GM21576 (cell line): Measurements from ENCODE around the gene EYS.
"Not testable (repeated sequence)": the region's sequence is repeated elsewhere in the genome, so short reads cannot be mapped to it uniquely, and the experiment has no call there.

Source experiments
- ATAC-seq: cut with Tn5 transposase; IDR thresholded peaks from one replicate; pipeline ENCODE4 v1.9.1; 2021; ENCODE audit warnings: mild to moderate bottlenecking, moderate library complexity; ENCODE audit not compliant: unreplicated experiment

EYS gene

DNA sequence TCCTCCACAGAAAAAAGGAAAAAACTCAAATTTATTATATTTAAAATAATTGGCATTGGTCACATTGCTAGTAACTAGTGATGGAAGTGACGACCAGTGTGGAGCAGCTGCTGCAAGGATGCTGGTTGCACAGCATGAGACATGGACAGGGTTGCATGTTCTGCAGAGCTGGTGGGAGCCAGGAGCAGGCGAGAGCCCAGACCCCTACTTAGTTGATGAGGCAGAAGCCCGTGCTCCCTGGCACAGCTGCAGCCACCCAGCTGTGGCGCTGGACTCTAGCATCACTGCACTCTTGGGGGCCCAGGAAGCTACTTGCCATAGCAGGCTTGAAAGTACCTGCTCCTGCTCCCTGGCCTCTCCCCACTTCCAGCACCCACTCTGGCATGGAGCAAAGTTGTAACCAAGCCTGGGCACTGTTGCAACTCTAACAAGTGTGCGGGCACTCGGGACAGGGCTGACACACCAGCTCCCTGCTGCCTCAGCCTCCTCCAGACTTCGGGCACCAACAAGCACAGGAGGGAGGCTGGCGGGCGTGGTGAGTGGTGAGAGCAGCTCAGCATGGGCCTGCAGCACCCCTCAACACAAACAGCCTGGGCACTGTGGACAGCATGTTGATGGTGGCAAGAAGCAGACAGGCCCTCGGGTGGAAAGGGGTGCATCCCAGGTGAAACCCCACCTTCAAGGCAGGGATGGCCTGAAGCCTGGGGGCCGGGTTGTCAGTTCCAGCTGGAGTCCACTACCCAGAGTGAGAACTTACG is 69.6 kb downstream of the EYS start:
- no peak for ATAC-seq

DNA sequence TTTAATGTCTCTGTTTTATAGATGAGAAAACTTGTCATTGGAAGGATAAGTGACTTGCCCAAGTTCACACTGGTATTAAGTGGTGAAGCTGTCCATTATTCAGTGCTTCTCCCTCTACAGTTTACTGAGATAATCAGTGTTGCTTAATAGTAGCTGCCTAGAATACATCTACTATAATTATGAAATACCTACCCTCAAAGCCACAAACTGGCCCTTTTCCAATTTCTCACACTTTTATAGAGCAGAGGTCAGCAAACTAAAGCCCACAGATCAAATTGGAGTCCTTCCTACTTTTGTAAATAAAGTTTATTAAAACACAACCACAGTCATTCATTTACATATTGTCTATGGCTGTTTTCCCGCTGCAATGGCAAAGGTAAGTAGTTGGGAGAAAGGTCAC is 73.5 kb downstream of the EYS start:
- ATAC-seq = no peak

DNA sequence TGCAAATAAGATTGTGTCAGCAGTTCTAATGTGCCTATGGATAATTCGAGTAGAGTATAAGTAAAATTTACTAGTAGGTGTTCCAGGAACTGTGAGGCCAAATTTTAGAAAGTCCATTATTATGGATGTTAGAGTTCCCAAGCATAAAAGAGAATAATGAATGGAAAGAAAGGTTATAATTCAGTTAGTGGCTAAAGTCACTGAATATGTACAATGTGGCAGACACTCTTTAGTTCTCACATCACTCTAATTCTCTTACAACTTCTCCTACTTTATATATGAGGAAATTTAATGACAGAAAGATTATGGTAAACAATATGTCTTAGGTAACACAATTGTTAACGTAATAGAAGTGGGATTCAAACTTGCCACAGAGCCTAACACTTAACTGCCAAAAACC is 75.3 kb downstream of the EYS start:
- ATAC-seq = no peak

DNA sequence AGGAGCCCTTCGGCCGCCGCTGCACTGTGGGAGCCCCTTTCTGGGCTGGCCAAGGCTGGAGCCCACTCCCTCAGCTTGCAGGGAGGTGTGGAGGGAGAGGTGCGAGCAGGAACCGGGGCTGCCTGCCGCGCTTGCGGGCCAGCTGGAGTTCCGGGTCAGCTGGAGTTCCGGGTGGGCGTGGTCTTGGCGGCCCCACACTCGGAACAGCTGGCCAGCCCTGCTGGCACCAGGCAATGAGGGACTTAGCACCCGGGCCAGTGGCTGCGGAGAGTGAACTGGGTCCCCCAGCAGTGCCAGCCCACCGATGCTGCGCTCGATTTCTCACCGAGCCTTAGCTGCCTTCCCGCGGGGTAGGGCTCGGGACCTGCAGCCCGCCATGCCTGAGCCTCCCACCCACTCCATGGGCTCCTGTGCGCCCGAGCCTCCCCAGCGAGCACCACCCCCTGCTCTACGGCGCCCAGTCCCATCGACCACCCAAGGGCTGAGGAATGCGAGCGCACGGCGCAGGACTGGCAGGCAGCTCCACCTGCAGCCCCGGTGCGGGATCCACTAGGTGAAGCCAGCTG is 79.5 kb downstream of the EYS start:
- ATAC-seq = not testable (repeated sequence)

DNA sequence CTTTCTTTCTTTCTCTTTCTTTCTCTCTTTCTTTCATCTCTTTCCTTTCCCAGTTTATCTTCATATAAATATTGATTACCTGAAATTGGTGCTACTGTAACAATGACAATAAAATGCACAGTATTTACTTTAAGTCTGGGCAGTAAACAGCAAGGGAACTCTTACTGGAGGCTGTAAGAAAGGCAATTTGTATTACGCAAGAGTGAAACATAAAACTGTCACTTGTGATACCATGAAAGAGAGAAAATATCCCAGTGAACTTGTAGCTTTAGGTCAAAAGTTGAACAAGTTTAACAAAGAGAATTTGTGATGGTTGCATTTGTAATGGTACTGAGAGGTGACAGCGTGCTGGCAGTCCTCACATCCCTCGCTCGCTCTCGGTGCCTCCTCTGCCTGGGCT is 80.0 kb downstream of the EYS start:
- ATAC-seq = no peak

DNA sequence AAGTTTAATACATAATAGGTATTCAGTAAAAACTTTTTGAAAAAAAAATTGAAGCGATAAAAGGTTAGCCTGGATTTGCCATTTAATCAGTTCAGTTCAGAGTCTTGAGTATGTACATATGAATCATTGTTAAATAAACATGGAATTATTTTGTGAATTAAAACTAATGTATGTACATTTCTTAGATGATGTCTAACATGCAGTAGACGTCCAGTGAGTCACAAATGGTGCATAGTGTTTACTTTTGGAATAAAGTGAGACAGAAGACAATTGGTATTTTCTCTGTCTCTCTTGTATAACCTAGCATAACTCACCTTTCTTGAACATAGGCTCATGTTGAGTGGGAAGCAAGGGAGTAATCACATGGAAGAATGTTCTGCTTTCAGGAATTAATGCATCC is 83.5 kb downstream of the EYS start:
- ATAC-seq = no peak

DNA sequence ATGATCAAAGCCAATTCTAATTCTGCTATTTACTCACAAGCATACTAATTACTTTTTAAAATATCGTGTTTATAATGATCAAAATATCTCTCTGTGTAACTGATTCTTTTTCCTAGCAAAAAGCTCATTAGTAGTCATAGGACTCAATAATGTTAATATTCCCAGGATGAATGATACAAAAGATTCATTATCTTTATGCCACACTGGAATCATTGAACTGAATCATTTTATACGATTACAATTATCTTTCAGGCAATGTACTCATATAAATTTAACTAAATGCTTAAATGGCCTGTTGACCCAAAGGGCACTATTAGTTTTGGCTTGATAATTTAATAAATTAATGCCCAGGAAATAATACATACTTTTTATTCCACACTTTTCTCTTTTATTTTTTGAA is 96.3 kb downstream of the EYS start:
- no peak for ATAC-seq

DNA sequence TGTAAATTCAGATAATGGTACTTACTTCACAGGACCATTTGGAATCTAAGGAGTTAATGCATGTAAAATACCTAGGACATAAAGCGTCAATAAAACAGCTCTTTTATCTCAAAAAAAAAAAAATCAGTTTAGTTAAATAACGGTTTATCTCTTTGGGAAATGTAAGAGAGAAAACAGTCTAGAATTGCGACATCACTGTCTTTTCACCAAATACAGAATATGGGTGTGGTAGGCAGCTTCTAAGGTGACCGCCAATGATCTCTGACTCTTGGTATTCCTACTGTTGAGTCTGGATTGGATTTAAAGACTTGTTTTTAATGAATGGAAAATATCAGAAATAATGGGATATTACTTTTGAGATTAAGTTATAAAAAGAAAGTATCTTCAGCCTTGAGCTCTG is 111.5 kb downstream of the EYS start:
- no peak for ATAC-seq

DNA sequence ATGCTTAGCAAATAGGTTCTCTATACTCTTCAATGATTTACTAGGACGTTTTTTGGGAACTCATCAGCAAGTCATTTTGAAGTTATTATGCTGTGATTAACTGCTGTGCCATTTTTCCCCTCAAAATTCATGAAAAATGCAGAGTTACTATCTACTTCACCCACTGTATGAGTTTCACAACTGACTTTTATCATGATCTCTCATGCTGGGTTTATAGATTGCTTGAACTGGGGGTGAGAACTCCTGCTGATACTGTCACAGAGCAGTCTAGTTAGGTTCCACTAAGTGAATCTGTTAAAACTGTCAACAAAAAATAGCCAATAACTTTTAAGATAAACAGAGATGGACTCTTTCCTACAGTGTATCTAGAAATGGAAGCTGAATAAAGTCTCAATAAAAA is 136.7 kb downstream of the EYS start:
- no peak for ATAC-seq

DNA sequence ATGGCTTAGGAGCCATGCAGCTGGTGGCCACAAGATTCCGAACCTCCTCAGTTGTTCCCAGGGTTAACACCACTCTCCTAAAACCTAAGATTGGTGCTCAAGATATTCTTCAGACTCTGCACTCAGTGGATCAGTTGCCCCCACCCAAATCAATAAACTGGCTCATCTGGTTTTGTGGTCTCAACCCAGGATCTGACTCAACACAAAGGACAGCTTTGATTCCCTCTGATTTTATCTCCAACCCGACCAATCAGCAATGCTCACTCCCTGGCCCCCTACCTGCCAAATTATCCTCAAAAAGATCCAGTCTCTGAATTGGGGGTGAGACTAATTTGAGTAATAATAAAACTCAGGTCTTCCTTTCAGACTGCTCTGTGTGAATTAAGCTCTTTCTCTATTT is 137.5 kb downstream of the EYS start:
- no peak for ATAC-seq

DNA sequence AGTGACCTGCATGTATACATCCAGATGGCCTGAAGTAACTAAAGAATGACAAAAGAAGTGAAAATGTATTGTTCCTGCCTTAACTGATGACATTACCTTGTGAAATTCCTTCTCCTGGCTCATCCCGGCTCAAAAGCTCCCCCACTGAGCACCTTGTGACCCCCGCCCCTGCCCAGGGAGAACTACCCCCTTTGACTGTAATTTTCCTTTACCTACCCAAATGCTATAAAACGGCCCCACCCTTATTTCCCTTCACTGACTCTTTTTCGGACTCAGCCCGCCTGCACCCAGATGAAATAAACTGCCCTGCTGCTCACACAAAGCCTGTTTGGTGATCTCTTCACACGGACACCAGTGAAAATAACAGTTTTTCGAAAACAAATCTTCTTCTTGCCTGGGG is 138.0 kb downstream of the EYS start:
- not testable (repeated sequence) for ATAC-seq

DNA sequence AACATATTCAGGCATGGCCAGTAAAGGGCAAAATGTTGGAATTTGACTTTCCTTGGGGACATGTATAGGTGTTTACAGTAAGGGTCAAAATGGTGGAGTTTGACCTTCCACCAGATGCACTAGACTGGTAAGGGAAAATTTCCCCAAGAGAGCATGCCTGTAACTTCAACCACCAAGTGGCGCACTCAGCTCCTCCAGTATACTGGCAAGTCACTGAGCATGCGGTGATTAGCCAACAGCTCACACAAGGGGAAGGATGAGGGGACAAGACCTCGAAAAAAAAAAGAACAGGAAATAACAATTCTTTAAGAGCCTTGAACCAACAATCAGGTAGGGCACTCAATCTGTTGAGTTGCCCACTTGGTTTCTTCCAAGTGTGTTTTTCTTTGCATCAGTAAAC is 140.9 kb downstream of the EYS start:
- no peak for ATAC-seq

DNA sequence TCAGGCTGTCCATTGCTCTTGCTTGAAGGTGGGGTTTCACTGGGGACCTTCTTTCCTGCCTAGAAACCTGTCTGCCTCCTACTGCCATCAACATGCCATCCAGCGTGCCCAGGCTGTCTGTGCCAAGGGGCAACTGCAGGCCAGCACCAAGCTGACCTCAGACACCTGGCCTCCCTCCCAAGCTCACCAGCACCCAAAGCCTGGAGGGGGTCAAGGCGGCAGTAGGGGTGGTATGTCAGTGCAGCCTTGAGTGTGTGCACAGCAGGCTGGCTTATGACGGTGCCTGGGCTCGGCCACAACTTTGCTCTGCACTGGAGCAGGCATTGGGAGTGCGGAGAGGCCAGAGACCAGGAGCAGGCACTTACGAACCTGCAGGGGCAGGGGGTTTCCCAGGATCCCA is 149.0 kb downstream of the EYS start:
- no peak for ATAC-seq

DNA sequence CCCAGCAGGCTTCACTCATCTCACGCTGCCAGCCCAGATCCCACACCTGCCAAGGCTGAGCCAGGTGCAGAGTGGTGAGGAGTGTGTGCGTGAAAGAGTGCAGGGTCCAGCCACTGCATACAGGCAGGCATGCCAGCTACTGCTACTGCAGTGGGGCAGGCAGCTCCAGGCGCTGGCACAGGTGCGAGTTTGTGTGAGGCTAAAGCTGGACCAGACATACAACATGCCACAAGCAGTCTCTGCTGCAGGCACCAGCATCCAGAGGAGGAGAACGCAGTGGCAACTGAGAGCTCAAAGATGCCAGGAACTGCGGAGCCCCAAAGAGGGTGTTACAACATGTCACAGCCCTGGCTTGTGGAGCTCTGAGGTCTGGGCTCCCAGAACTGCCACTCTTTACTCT is 149.8 kb downstream of the EYS start:
- no peak for ATAC-seq

DNA sequence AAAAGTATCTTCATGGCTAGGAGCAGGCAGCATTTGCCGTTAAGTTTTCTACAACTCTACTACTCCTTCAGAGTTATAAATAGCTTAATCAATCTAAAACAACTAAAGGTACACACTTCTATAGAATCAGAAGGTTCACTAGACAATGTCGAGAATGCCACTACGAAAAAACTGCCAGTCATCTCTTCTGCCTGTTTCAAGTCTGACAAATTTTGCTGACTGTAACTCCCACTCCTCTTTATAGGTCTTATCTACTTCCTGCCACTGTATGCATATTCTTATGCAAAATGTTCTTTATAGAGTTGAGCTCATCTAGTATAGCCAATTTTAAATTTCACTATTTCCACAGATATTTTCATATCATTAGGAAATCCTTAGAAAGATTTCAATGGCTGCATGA is 160.1 kb downstream of the EYS start:
- no peak for ATAC-seq

DNA sequence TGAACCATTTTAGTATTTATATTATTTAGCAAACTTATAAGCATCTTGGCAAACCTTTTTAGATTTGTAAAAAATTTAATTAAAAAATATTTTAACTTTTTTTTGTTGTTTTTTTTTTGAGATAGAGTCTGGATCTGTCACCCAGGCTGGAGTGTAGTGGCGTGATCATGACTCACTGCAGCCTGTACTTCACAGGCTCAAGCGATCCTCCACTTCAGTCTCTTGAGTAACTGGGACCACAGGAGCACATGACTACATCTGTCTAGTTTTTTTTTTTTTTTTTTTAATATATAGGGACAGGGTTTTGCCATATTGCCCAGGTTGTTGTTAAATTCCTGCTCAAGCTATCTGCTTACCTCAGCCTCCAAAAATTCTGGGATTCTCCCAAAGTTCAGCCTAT is 161.1 kb downstream of the EYS start:
- ATAC-seq = no peak

DNA sequence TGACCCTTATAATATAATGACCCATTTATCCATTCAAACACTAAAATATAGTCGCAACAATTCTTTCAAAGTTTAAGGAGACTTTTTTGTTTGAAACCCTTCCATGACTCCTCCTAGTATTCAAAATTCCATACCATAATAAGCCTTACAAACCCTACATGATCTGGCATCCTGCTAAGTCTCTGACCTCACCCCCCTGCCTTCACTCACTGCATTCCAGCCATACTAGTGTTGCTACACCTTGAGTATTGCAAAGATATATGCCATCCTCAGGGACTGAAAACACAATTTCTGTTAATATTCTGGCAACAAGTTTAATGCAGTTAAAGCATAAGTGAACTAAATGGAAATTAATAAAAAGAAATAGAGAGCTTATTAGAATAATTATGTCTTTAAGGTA is 168.4 kb downstream of the EYS start:
- no peak for ATAC-seq

DNA sequence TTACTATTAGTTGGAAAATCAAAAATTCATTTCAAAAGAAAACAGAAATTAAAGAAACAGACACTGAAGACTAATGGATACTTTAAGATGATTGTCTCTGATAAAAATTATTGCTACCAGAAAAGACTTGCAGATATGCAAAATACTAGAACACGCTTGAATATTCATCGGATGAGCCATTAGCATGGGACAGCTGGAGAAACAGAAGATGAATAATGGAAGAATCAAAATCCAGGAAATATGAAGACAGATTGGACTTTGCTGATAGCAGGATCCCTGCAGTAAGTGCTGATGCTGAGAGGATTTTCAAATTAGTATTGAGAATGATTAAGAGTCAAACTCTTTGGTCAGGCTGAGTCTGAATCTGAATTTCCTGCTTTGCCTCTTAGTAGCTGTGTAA is 169.4 kb downstream of the EYS start:
- no peak for ATAC-seq

DNA sequence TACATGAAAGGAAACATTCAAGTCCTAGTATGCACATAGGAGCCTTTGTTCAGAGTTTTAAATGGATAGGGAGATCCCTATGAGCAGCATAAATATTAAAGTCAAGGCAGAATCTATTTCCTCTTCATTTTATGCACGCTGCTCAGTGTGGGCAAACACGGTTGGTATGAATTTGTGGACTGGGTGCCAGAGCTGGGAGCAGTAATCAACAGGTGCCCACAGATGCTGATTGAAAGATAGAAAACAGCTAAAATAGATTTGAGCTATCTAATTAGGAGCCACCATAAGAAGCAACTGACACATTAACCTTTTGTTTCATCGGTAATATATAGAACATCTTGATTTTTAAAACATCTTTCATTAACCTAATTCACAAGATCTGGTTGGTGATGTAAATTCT is 175.5 kb downstream of the EYS start:
- no peak for ATAC-seq

DNA sequence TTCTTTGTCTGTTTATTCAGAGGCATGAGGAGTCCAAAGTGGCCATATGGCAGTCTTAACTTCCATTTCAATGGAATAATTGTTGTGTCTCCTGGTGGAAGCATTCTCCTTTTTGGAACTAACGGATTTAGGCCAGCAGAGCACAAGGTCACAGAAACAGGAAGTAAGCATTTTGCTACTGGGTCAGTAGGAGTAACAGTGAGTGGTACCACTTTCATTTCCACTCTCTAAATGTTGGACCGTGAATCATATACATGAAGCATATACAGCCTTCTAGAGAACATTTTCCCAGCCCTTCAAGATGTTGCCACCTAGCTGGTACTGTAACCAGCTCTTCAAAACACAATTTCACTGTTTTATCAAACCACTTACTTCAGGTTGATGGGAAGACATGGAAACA is 182.8 kb downstream of the EYS start:
- no peak for ATAC-seq

DNA sequence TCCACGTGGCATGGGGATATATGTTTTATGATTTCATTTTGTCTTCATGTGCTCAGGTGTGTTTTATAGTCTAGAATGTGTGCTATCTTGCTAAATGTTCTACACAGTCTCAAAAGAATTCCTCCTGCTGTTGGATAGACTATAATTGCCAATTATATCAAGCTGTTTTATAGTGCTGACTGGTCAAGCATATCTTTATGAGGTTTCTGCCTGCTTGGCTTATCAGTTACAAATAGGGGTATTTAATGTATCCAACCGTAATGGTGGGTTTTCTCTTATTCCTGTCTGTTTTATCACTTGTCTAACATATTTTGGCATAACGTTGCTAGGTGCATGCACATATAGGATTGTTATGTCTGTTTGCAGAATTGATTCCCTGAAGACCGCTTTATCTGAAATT is 201.3 kb downstream of the EYS start:
- ATAC-seq = no peak

DNA sequence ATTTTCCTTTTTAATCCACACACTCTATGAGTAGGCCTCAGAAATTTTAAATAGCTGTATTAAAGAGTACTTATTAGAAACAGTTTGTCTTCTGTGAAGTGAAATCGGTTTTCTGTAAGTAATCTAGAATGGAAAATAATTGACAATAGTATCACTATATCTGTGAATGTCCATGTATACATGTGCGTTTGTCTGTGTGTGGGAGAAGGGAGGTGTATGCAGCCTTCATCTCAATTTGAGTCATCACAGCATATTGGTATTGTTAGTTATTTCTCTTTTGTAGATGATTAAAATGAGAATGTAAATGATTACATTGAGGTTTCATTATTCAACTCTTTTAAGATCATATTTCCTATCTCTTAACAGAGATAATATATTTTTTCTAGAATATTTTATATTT is 206.0 kb downstream of the EYS start:
- no peak for ATAC-seq

DNA sequence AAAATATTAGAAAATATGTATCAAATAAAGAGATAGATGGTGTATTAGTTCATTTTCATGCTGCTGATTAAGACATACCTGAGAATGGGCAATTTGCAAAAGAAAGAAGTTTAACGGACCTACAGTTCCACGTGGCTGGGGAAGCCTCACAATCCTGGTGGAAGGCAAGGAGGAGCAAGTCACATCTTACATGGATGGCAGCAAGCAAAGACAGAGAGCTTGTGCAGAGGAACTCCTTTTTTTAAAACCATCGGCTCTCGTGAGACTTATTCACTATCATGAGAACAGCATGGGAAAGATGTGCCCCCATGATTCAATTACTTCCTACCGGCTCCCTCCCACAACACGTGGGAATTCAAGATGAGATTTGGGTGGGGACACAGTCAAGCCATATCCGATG is 223.4 kb downstream of the EYS start:
- not testable (repeated sequence) for ATAC-seq
